HepG2 (cell line): ENCODE data around the gene HSPB7. TPM values are rescaled to one million over a fixed set of nuclear protein-coding genes. Genes with fewer than 3 reads are reported as not detected.

Experiments
- ARNT2 ChIP-seq: sonication (generic); formaldehyde crosslinking; IDR thresholded peaks from 2 replicates; pipeline ENCODE4 v1.8.0; 2022; ENCODE audit warnings: mild to moderate bottlenecking, low read depth, missing genetic modification reagents, moderate library complexity
- MAX ChIP-seq: IDR thresholded peaks from 2 replicates; pipeline ENCODE4 v1.6.1; 2012; ENCODE audit warnings: inconsistent platforms
- NRL ChIP-seq: sonication (generic); formaldehyde crosslinking; IDR thresholded peaks from 2 replicates; pipeline ENCODE4 v1.5.0; 2020; ENCODE audit warnings: missing genetic modification reagents, mild to moderate bottlenecking, moderate library complexity, borderline replicate concordance
- RBM39 ChIP-seq: fragments of 200-400 bp; formaldehyde crosslinking; IDR thresholded peaks from one replicate; pipeline ENCODE4 v1.6.1; 2018; ENCODE audit warnings: antibody characterized with exemption, mild to moderate bottlenecking, low read depth, low read length; ENCODE audit not compliant: poor library complexity, severe bottlenecking
- ZGPAT ChIP-seq: IDR thresholded peaks from 2 replicates; pipeline ENCODE4 v1.6.1; 2016; ENCODE audit warnings: mild to moderate bottlenecking
- ZNF142 ChIP-seq: sonication (generic); formaldehyde crosslinking; IDR thresholded peaks from 2 replicates; pipeline ENCODE4 v1.4.0; 2020; ENCODE audit warnings: missing genetic modification reagents
- ZNF232 ChIP-seq: sonication (generic); formaldehyde crosslinking; IDR thresholded peaks from 2 replicates; pipeline ENCODE4 v1.4.0; 2020; ENCODE audit warnings: missing genetic modification reagents, borderline replicate concordance
- ZNF362 ChIP-seq: sonication (generic); formaldehyde crosslinking; IDR thresholded peaks from 2 replicates; pipeline ENCODE4 v1.4.0; 2020; ENCODE audit warnings: missing genetic modification reagents, mild to moderate bottlenecking, borderline replicate concordance
- polyA plus RNA-seq, 8 experiments: library from polyadenylated mRNA; depleted of rRNA in 3 of 8; stranded (reverse) in 7 of 8; unstranded in 1 of 8; fragments of >200 nt; fragmentation: Illumina TruSeq in 4 of 8; extraction: Trizol in 4 of 8; gene quantifications; 2 replicates each; pipeline versions ENCODE4 v1.2.1 to v1.2.3, GENCODE V29; 2011 to 2016; ENCODE audit warnings: low read depth in 4 of 8, missing spikeins in 1 of 8, mixed read lengths in 1 of 8; ENCODE audit not compliant: insufficient read depth in 1 of 8
- total RNA-seq, 5 experiments: library from RNA; depleted of rRNA; stranded (reverse); fragments of >200 nt; fragmentation: Illumina TruSeq; extraction: Trizol; gene quantifications; 2 replicates each; pipeline ENCODE4 v1.2.3, GENCODE V29; 2016; ENCODE audit warnings: low read depth in 1 of 5
- TF ChIP-seq, protein P1 (sequence below): sonication (generic); formaldehyde crosslinking; IDR thresholded peaks from 2 replicates; pipeline ENCODE4 v1.4.0; 2020; ENCODE audit warnings: mild to moderate bottlenecking, missing genetic modification reagents
- TF ChIP-seq, protein P2 (sequence below): sonication (generic); formaldehyde crosslinking; IDR thresholded peaks from 2 replicates; pipeline ENCODE4 v1.5.0; 2020; ENCODE audit warnings: mild to moderate bottlenecking, missing genetic modification reagents

Gene HSPB7
- total and polyA plus RNA-seq, 2 of the 13 experiments (the other 11 are each of a cell fraction or from before 2014, with no cell fraction given) = 0.20 TPM; not detected in 1

DNA sequence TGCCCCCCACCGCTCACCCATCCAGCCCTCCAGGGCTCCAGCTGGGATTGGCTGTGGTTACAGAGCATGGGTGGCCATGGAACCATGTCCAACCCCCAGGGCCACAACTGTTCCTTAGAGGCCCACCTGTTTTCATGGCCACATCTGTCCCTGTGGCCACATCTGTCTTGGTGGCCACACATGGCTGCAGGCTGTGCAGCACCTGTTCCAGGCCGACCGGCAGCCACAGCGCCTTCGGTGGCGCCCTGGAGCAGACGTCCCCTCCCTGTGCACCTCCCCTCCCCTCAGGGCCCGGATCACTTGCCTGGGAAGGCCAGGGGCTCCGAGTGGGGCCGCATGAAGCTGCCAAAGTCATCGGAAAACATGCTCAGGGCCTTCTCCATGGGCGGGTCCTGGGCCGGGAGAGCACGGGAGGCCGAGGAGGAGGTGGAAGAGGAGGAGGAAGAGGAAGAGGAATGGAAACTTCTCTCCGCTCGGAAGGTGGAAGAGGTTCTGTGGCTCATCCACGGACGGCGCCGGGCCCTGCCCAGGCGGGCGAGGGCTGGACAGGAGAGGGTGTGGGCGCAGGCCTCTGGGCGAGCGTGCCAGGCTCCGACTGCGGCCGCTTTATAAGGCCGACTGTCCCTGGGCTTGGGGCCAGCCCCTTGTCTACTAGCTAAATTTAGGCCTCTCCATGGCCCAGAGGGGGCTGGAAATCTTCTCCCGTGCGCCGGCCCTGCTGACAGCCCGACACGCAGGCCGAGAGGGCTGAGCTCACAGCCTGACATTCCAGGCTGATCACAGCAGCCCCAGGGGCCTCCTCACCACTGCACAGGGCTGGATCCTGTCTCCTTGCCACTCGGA lies at the start of gene HSPB7 (continued):
- TF ChIP-seq, protein P1, sequence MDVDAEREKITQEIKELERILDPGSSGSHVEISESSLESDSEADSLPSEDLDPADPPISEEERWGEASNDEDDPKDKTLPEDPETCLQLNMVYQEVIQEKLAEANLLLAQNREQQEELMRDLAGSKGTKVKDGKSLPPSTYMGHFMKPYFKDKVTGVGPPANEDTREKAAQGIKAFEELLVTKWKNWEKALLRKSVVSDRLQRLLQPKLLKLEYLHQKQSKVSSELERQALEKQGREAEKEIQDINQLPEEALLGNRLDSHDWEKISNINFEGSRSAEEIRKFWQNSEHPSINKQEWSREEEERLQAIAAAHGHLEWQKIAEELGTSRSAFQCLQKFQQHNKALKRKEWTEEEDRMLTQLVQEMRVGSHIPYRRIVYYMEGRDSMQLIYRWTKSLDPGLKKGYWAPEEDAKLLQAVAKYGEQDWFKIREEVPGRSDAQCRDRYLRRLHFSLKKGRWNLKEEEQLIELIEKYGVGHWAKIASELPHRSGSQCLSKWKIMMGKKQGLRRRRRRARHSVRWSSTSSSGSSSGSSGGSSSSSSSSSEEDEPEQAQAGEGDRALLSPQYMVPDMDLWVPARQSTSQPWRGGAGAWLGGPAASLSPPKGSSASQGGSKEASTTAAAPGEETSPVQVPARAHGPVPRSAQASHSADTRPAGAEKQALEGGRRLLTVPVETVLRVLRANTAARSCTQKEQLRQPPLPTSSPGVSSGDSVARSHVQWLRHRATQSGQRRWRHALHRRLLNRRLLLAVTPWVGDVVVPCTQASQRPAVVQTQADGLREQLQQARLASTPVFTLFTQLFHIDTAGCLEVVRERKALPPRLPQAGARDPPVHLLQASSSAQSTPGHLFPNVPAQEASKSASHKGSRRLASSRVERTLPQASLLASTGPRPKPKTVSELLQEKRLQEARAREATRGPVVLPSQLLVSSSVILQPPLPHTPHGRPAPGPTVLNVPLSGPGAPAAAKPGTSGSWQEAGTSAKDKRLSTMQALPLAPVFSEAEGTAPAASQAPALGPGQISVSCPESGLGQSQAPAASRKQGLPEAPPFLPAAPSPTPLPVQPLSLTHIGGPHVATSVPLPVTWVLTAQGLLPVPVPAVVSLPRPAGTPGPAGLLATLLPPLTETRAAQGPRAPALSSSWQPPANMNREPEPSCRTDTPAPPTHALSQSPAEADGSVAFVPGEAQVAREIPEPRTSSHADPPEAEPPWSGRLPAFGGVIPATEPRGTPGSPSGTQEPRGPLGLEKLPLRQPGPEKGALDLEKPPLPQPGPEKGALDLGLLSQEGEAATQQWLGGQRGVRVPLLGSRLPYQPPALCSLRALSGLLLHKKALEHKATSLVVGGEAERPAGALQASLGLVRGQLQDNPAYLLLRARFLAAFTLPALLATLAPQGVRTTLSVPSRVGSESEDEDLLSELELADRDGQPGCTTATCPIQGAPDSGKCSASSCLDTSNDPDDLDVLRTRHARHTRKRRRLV (CRISPR knock-in tag) = no peak
- TF ChIP-seq ZNF232 (CRISPR knock-in tag) (no peak), ZNF142 (CRISPR knock-in tag) (0 out of 2 replicates have a peak, but pooled peaks have one; percentile 39), ZNF362 (CRISPR knock-in tag) (no peak), ZGPAT (peak; percentile 45; the same call in 1 of the 2 replicates), ARNT2 (CRISPR knock-in tag) (0 out of 2 replicates have a peak, but pooled peaks have one; percentile 21), RBM39 (no peak), NRL (CRISPR knock-in tag) (peak; percentile 39; the same call in 1 of the 2 replicates), MAX (0 out of 2 replicates have a peak, but pooled peaks have one; percentile 29)
- TF ChIP-seq, protein P2, sequence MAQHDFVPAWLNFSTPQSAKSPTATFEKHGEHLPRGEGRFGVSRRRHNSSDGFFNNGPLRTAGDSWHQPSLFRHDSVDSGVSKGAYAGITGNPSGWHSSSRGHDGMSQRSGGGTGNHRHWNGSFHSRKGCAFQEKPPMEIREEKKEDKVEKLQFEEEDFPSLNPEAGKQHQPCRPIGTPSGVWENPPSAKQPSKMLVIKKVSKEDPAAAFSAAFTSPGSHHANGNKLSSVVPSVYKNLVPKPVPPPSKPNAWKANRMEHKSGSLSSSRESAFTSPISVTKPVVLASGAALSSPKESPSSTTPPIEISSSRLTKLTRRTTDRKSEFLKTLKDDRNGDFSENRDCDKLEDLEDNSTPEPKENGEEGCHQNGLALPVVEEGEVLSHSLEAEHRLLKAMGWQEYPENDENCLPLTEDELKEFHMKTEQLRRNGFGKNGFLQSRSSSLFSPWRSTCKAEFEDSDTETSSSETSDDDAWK (CRISPR knock-in tag) = no peak
